Right lung (tissue), 5 donors: Measurements from ENCODE around the gene MTCL1. TPM values are rescaled to one million over a fixed set of nuclear protein-coding genes. Genes with fewer than 3 reads are reported as not detected.
A peak's percentile ranks its signal among the peaks of the same experiment; 100 is the strongest.

Experiments
- DNase-seq, 2 donors: peaks; one replicate each; pipeline ENCODE4 v3.0.0-alpha.2; 2013
- polyA plus RNA-seq, 5 donors: library from polyadenylated mRNA; unstranded; fragments of 120-200 nt; gene quantifications; one replicate each; pipeline versions ENCODE4 v1.2.1 to v1.2.3, GENCODE V29; 2013; ENCODE audit warnings: inconsistent platforms in 1 of 5, low replicate concordance in 1 of 5; ENCODE audit not compliant: insufficient read length in 5 of 5, insufficient read depth in 1 of 5

MTCL1 gene
- polyA plus RNA-seq, 5 donors = 7.1 to 16.7 (median 9.3) TPM

- no peak for DNase-seq
Measured at GRCh38 chr18:8685914-8686216, 19.5 kb upstream of the MTCL1 start.

- no peak for DNase-seq
Measured at GRCh38 chr18:8686611-8687010, 18.7 kb upstream of the MTCL1 start.

GRCh38 chr18:8688216-8688800 is 17.0 kb upstream of the MTCL1 start:
- DNase-seq = peak in 1 of 2 donors; percentile 24

GRCh38 chr18:8688816-8689215 is 16.5 kb upstream of the MTCL1 start:
- DNase-seq = no peak

- DNase-seq = no peak
Measured at GRCh38 chr18:8689517-8689916, 15.8 kb upstream of the MTCL1 start.

GRCh38 chr18:8694891-8695290 is 10.5 kb upstream of the MTCL1 start:
- no peak for DNase-seq

- DNase-seq = no peak
Measured at GRCh38 chr18:8695932-8696517, 9.3 kb upstream of the MTCL1 start.

GRCh38 chr18:8696749-8697211 is 8.6 kb upstream of the MTCL1 start:
- peak in 1 of 2 donors; percentile 28 for DNase-seq

- DNase-seq = no peak
Measured at GRCh38 chr18:8699126-8699525, 6.2 kb upstream of the MTCL1 start.

GRCh38 chr18:8699948-8700347 is 5.4 kb upstream of the MTCL1 start:
- DNase-seq = no peak

- no peak for DNase-seq
Measured at GRCh38 chr18:8701546-8702118, 3.7 kb upstream of the MTCL1 start.

- DNase-seq = no peak
Measured at GRCh38 chr18:8702668-8703067, 2.7 kb upstream of the MTCL1 start.

- no peak for DNase-seq
Measured at GRCh38 chr18:8703092-8703709, 2.2 kb upstream of the MTCL1 start.

GRCh38 chr18:8703781-8704301 is 1.5 kb upstream of the MTCL1 start:
- DNase-seq = peak in 1 of 2 donors; percentile 16

GRCh38 chr18:8704361-8705237 is 757 bp upstream of the MTCL1 start:
- peak; percentile 83 to 87 for DNase-seq

GRCh38 chr18:8705961-8706790 is 820 bp downstream of the MTCL1 start:
- no peak for DNase-seq

- DNase-seq = peak in 1 of 2 donors; percentile 24
Measured at GRCh38 chr18:8706791-8707555, 1.6 kb downstream of the MTCL1 start.

- no peak for DNase-seq
Measured at GRCh38 chr18:8707556-8708300, 2.4 kb downstream of the MTCL1 start.

- no peak for DNase-seq
Measured at GRCh38 chr18:8708670-8709069, 3.3 kb downstream of the MTCL1 start.
